Mesenchymal stem cell (in vitro differentiated cells and primary cell): ENCODE results near the gene CAPN2.

ENCODE experiments used
- DNase-seq: peaks from one replicate; pipeline ENCODE4 v3.0.0-alpha.2; 2013
- H2AFZ ChIP-seq: one replicate; pipeline ENCODE4 v1.6.1; 2013; ENCODE audit warnings: low read depth, mild to moderate bottlenecking, control low read depth, inconsistent platforms, low read length, moderate library complexity
- H2AK5ac ChIP-seq: 2 replicates; pipeline ENCODE4 v1.6.1; 2013; ENCODE audit warnings: low read length, moderate library complexity, mild to moderate bottlenecking, inconsistent platforms; ENCODE audit not compliant: severe bottlenecking
- H2BK120ac ChIP-seq: one replicate; pipeline ENCODE4 v1.6.1; 2013; ENCODE audit warnings: low read depth, mild to moderate bottlenecking, inconsistent platforms, low read length, moderate library complexity
- H2BK12ac ChIP-seq, 2 experiments: one replicate each; pipeline ENCODE4 v1.6.1; 2013; ENCODE audit warnings: inconsistent platforms in 2 of 2, low read length in 2 of 2, mild to moderate bottlenecking in 2 of 2, moderate library complexity in 2 of 2, control low read depth in 1 of 2
- H2BK15ac ChIP-seq: one replicate; pipeline ENCODE4 v1.6.1; 2013; ENCODE audit warnings: mild to moderate bottlenecking, low read depth, inconsistent platforms; ENCODE audit not compliant: poor library complexity, severe bottlenecking
- H2BK5ac ChIP-seq: 2 replicates; pipeline ENCODE4 v1.6.1; 2013; ENCODE audit warnings: low read depth, mild to moderate bottlenecking, low read length, control low read depth, inconsistent platforms; ENCODE audit not compliant: poor library complexity, severe bottlenecking
- H3K14ac ChIP-seq, 2 experiments: one replicate each; pipeline ENCODE4 v1.6.1; 2013; ENCODE audit warnings: inconsistent platforms in 2 of 2, low read length in 2 of 2, control low read depth in 1 of 2, mild to moderate bottlenecking in 1 of 2, moderate library complexity in 1 of 2
- H3K18ac ChIP-seq, 2 experiments: one replicate each; pipeline ENCODE4 v1.6.1; 2013; ENCODE audit warnings: inconsistent platforms in 2 of 2, low read length in 2 of 2, control low read depth in 1 of 2, low read depth in 1 of 2, mild to moderate bottlenecking in 1 of 2
- H3K23ac ChIP-seq, 2 experiments: one replicate each; pipeline ENCODE4 v1.6.1; 2013; ENCODE audit warnings: inconsistent platforms in 2 of 2, low read length in 2 of 2, mild to moderate bottlenecking in 2 of 2, moderate library complexity in 2 of 2, control low read depth in 1 of 2
- H3K27ac ChIP-seq: 2 replicates; pipeline ENCODE4 v1.5.1; 2013; ENCODE audit warnings: mild to moderate bottlenecking, moderate library complexity, low read length, control low read depth, inconsistent platforms; ENCODE audit not compliant: poor library complexity, severe bottlenecking
- H3K27me3 ChIP-seq, 2 experiments: 2 replicates each; pipeline versions ENCODE4 v1.6.1 to v1.7.0; 2013; ENCODE audit warnings: low read length in 2 of 2, mild to moderate bottlenecking in 2 of 2, moderate library complexity in 2 of 2, control low read depth in 1 of 2, inconsistent platforms in 1 of 2; ENCODE audit not compliant: control insufficient read depth in 1 of 2, insufficient read depth in 1 of 2
- H3K36me3 ChIP-seq, 2 experiments: 2 replicates each; pipeline versions ENCODE4 v1.6.1 to v1.7.0; 2013; ENCODE audit warnings: low read length in 2 of 2, control low read depth in 1 of 2, inconsistent platforms in 1 of 2, low read depth in 1 of 2, mild to moderate bottlenecking in 1 of 2; ENCODE audit not compliant: insufficient read depth in 2 of 2, control insufficient read depth in 1 of 2
- H3K4ac ChIP-seq, 2 experiments: one replicate each; pipeline ENCODE4 v1.6.1; 2013; ENCODE audit warnings: inconsistent platforms in 2 of 2, low read length in 2 of 2, mild to moderate bottlenecking in 2 of 2, moderate library complexity in 2 of 2, control low read depth in 1 of 2, low read depth in 1 of 2
- H3K4me1 ChIP-seq: 2 replicates; pipeline ENCODE4 v1.6.1; 2013; ENCODE audit warnings: low read depth, low read length, control low read depth; ENCODE audit not compliant: control insufficient read depth, insufficient read depth
- H3K4me2 ChIP-seq: 2 replicates; pipeline ENCODE4 v1.6.1; 2013; ENCODE audit warnings: low read length, mild to moderate bottlenecking, inconsistent platforms; ENCODE audit not compliant: poor library complexity, severe bottlenecking
- H3K4me3 ChIP-seq, 2 experiments: 2 replicates each; pipeline versions ENCODE4 v1.5.1 to v1.7.0; 2013; ENCODE audit warnings: low read length in 2 of 2, mild to moderate bottlenecking in 2 of 2, control low read depth in 1 of 2, low read depth in 1 of 2; ENCODE audit not compliant: insufficient read depth in 1 of 2
- H3K79me1 ChIP-seq: replicated peaks from 2 replicates; pipeline ENCODE4 v1.6.1; 2013; ENCODE audit warnings: mild to moderate bottlenecking, control low read depth, low read length, inconsistent platforms; ENCODE audit not compliant: poor library complexity, severe bottlenecking
- H3K9ac ChIP-seq: 2 replicates; pipeline ENCODE4 v1.7.0; 2013; ENCODE audit warnings: mild to moderate bottlenecking, low read length, moderate library complexity
- H3K9me3 ChIP-seq: 2 replicates; pipeline ENCODE4 v1.7.0; 2013; ENCODE audit warnings: mild to moderate bottlenecking, low read length; ENCODE audit not compliant: control insufficient read depth
- H4K8ac ChIP-seq: one replicate; pipeline ENCODE4 v1.6.1; 2013; ENCODE audit warnings: inconsistent platforms, mild to moderate bottlenecking, low read length, moderate library complexity
- H4K91ac ChIP-seq: one replicate; pipeline ENCODE4 v1.6.1; 2013; ENCODE audit warnings: mild to moderate bottlenecking, low read length, inconsistent platforms
- WGBS: methylation state at CpG from one replicate; pipeline ENCODE4 v1.1.7; 2013; ENCODE audit warnings: mixed read lengths; 5-methylcytosine and 5-hydroxymethylcytosine counted together

The CAPN2 gene

DNA sequence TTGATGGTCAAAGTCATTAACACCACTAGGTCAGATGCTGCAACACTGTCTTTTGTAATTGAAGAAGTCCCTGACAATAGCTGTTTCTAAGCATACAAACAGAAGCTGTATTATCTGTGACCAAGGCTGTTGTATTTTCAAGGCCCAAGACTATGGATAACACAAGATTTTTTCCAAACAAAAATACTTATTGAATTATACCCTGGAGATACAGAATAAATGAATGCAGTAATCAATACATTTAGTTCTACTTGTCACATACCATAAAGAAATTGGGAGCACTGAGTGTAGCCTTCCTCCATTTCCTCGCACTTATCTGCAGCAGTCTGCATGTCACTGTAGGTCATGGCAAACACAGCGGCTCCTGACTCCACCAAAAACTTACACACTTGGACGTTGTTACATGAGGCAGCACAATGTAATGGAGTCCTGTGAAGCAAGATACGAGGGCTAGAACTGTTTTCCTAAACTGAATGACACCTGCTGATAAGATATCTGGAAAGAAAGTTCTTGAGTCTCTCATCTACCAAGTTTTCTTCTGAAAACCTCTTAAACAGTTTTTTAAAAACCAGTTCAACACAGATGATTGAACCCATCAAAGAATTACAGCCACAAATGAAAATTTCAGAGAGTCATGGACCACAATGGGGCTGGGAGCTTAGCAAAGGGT is 76.5 kb downstream of the CAPN2 start:
- H3K23ac ChIP-seq, result no peak overlapping the region
- no peak overlapping the region for H3K14ac ChIP-seq
- no peak overlapping the region for H2AK5ac ChIP-seq
- H2BK12ac ChIP-seq, result no peak overlapping the region
- 88% methylated on average over 3 of the region's 4 CpGs for WGBS
- no peak for DNase-seq
- peaks cover 20% of the 10 kb centered on the region for H3K79me1 ChIP-seq
- H3K18ac ChIP-seq, result no peak overlapping the region
- H3K4ac ChIP-seq, result no peak overlapping the region
- no peak overlapping the region for H2BK5ac ChIP-seq
- H3K4me1 ChIP-seq, result no peaks in the 10 kb centered on the region
- H3K27ac ChIP-seq, result no peak overlapping the region
- H3K27me3 ChIP-seq, result no peaks in the 10 kb centered on the region
- no peak overlapping the region for H3K9ac ChIP-seq
- H3K9me3 ChIP-seq, result no peaks in the 10 kb centered on the region
- no peak overlapping the region for H3K4me3 ChIP-seq
- H3K36me3 ChIP-seq, result peaks cover 32 to 47% of the 10 kb centered on the region in 2 experiments
- H3K4me2 ChIP-seq, result no peak overlapping the region
- no peak overlapping the region for H4K91ac ChIP-seq
- H4K8ac ChIP-seq, result no peak overlapping the region
- H2BK15ac ChIP-seq, result no peak overlapping the region
- H2AFZ ChIP-seq, result no peak overlapping the region
- no peak overlapping the region for H2BK120ac ChIP-seq

DNA sequence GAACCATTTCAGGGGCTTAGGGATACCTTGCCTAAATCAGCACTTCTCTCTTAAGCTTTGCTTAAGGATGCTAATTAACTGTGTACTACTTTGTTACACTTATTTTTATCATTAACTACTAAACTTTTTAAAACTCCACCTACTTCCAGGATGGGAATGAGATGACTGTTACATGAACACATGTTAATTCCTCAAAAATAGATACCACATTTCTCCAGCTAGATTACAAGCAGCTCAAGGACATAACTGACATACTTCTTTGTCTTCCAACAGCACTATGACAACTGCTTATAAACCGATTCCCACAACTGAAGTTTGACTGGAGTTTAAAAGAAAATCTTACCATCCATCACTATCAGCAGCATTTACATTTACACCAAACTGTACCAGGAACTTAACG is 79.7 kb downstream of the CAPN2 start:
- H2BK5ac ChIP-seq, result no peak overlapping the region
- H3K18ac ChIP-seq, result peak overlapping the region in 1 of 2 experiments; percentile 48
- H3K14ac ChIP-seq, result no peak overlapping the region
- H3K36me3 ChIP-seq, result peaks cover 34 to 64% of the 10 kb centered on the region in 2 experiments
- no peaks in the 10 kb centered on the region for H3K4me1 ChIP-seq
- no peak overlapping the region for H3K23ac ChIP-seq
- H3K9ac ChIP-seq, result no peak overlapping the region
- H4K8ac ChIP-seq, result no peak overlapping the region
- H2BK120ac ChIP-seq, result no peak overlapping the region
- no peak overlapping the region for H2AFZ ChIP-seq
- WGBS, result 95% methylated on average over 2 of the region's 2 CpGs
- no peak overlapping the region for H2AK5ac ChIP-seq
- no peak overlapping the region for H3K4me2 ChIP-seq
- H3K4ac ChIP-seq, result no peak overlapping the region
- peaks cover 28% of the 10 kb centered on the region for H3K79me1 ChIP-seq
- H3K27me3 ChIP-seq, result no peaks in the 10 kb centered on the region
- DNase-seq, result no peak
- no peak overlapping the region for H2BK12ac ChIP-seq
- H4K91ac ChIP-seq, result no peak overlapping the region
- H3K27ac ChIP-seq, result no peak overlapping the region
- H3K9me3 ChIP-seq, result no peaks in the 10 kb centered on the region
- no peak overlapping the region for H2BK15ac ChIP-seq
- no peak overlapping the region for H3K4me3 ChIP-seq

- no peak overlapping the region for H3K14ac ChIP-seq
- no peaks in the 10 kb centered on the region for H3K4me1 ChIP-seq
- no peaks in the 10 kb centered on the region for H3K9me3 ChIP-seq
- no peak overlapping the region for H2AK5ac ChIP-seq
- peaks cover 33 to 68% of the 10 kb centered on the region in 2 experiments for H3K36me3 ChIP-seq
- no peak overlapping the region for H3K4ac ChIP-seq
- H3K18ac ChIP-seq, result no peak overlapping the region
- H3K9ac ChIP-seq, result no peak overlapping the region
- no peak overlapping the region for H4K8ac ChIP-seq
- no peak overlapping the region for H2BK12ac ChIP-seq
- H3K4me2 ChIP-seq, result no peak overlapping the region
- no peaks in the 10 kb centered on the region for H3K27me3 ChIP-seq
- H4K91ac ChIP-seq, result no peak overlapping the region
- H2BK120ac ChIP-seq, result no peak overlapping the region
- 97% methylated on average over 3 of the region's 4 CpGs for WGBS
- no peak overlapping the region for H2BK15ac ChIP-seq
- no peak overlapping the region for H2AFZ ChIP-seq
- no peak for DNase-seq
- no peak overlapping the region for H3K23ac ChIP-seq
- H3K4me3 ChIP-seq, result no peak overlapping the region
- no peak overlapping the region for H3K27ac ChIP-seq
- H2BK5ac ChIP-seq, result no peak overlapping the region
- H3K79me1 ChIP-seq, result peaks cover 30% of the 10 kb centered on the region
Measured at GRCh38 chr1:223793716-223794115, 81.4 kb downstream of the CAPN2 start.

DNA sequence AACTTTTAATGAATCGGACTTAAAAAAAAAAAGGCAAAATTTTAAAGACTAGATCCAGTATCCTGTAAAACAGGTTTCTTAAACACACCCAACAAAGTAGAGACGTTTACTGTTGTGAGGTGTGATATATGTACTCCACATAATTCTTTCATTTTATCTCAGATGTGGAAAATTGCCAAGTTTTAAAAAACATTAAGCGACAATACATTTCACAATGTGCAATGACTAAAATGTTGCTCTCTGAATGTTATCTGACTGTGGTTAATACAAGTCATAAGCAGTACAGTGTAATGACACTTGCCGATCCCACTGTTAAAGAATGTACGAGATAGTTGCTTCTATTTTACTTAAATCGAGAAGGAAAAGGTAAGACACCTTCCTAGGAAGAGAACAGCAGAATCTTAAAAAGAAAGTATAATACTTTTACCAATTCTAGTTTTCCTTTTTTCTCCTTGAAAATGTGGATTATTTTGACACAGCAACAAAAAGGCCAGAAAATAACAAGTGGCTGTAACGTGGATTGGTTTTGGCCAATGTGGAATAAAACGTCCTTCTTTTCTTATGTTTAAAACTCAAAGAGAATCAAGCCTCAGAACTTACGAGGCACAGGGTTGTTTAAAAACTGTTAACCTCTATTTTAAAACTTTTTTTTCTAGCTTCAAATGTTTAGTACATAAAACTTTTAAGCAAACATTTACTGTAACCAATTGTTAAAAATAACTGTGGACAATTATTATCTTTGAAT is 82.0 kb downstream of the CAPN2 start:
- no peak overlapping the region for H3K9ac ChIP-seq
- no peak overlapping the region for H4K8ac ChIP-seq
- no peaks in the 10 kb centered on the region for H3K4me1 ChIP-seq
- H3K36me3 ChIP-seq, result peaks cover 30 to 65% of the 10 kb centered on the region in 2 experiments
- no peak overlapping the region for H3K4ac ChIP-seq
- H2AFZ ChIP-seq, result no peak overlapping the region
- peaks cover 28% of the 10 kb centered on the region for H3K79me1 ChIP-seq
- no peak overlapping the region for H2BK15ac ChIP-seq
- no peak overlapping the region for H2BK5ac ChIP-seq
- H3K4me2 ChIP-seq, result no peak overlapping the region
- no peak overlapping the region for H3K27ac ChIP-seq
- no peak overlapping the region for H2BK12ac ChIP-seq
- no peak for DNase-seq
- 96% methylated on average over 5 of the region's 9 CpGs for WGBS
- no peaks in the 10 kb centered on the region for H3K27me3 ChIP-seq
- no peak overlapping the region for H3K4me3 ChIP-seq
- no peak overlapping the region for H2BK120ac ChIP-seq
- H3K23ac ChIP-seq, result no peak overlapping the region
- no peak overlapping the region for H4K91ac ChIP-seq
- H2AK5ac ChIP-seq, result no peak overlapping the region
- H3K9me3 ChIP-seq, result no peaks in the 10 kb centered on the region
- H3K14ac ChIP-seq, result no peak overlapping the region
- no peak overlapping the region for H3K18ac ChIP-seq
